Stimulated activated naive CD8-positive, alpha-beta T cell treated with anti-CD3 and anti-CD28 coated beads, Interleukin-15, amount 100 ng/mL, for 72 hours (primary cell): Measurements from ENCODE around the gene PRKN.
"Not testable (repeated sequence)": the region's sequence is repeated elsewhere in the genome, so short reads cannot be mapped to it uniquely, and the experiment has no call there.

Experiments
- ATAC-seq: fragments of 150-1000 bp; cut with Tn5 transposase; 2 replicates; pipeline ENCODE4 v1.10.0; 2021; ENCODE audit warnings: mild to moderate bottlenecking, moderate library complexity
- DNase-seq, 2 donors: peaks; one replicate each; pipeline ENCODE4 v3.0.0; 2021 to 2022
- H3K27ac Mint-ChIP-seq, 2 donors: one replicate each; pipeline ENCODE4 v1.8.0; 2022; ENCODE audit warnings: mild to moderate bottlenecking in 2 of 2, mixed read lengths in 2 of 2, moderate library complexity in 2 of 2
- H3K27me3 Mint-ChIP-seq: one replicate; pipeline ENCODE4 v1.8.0; 2022; ENCODE audit warnings: mixed read lengths
- H3K4me1 Mint-ChIP-seq: one replicate; pipeline ENCODE4 v1.8.0; 2022; ENCODE audit warnings: mild to moderate bottlenecking, mixed read lengths
- H3K4me3 Mint-ChIP-seq, 2 donors: one replicate each; pipeline ENCODE4 v1.8.0; 2022; ENCODE audit warnings: mild to moderate bottlenecking in 2 of 2, mixed read lengths in 2 of 2, moderate library complexity in 1 of 2
- H3K9me3 Mint-ChIP-seq, 2 donors: one replicate each; pipeline ENCODE4 v1.8.0; 2022; ENCODE audit warnings: mixed read lengths in 2 of 2

PRKN gene

GRCh38 chr6:161347125-161347524 is 1380.4 kb downstream of the PRKN start:
- no peak overlapping the region for H3K27ac Mint-ChIP-seq
- no peak for DNase-seq
- H3K4me3 Mint-ChIP-seq = no peak overlapping the region
- no peaks in the 10 kb centered on the region for H3K9me3 Mint-ChIP-seq
- no peaks in the 10 kb centered on the region for H3K27me3 Mint-ChIP-seq
- H3K4me1 Mint-ChIP-seq = no peaks in the 10 kb centered on the region
- ATAC-seq = no peak

GRCh38 chr6:161346717-161347116 is 1380.8 kb downstream of the PRKN start:
- Mint-ChIP-seq H3K4me1 (no peaks in the 10 kb centered on the region), H3K4me3 (no peak overlapping the region), H3K9me3 (no peaks in the 10 kb centered on the region), H3K27ac (no peak overlapping the region), H3K27me3 (no peaks in the 10 kb centered on the region)
- ATAC-seq (no peak), DNase-seq (no peak)

GRCh38 chr6:161344626-161345025 is 1382.9 kb downstream of the PRKN start:
- no peaks in the 10 kb centered on the region for H3K27me3 Mint-ChIP-seq
- H3K27ac Mint-ChIP-seq = no peak overlapping the region
- no peaks in the 10 kb centered on the region for H3K9me3 Mint-ChIP-seq
- ATAC-seq (no peak), DNase-seq (no peak)
- H3K4me3 Mint-ChIP-seq = no peak overlapping the region
- H3K4me1 Mint-ChIP-seq = no peaks in the 10 kb centered on the region

GRCh38 chr6:161342039-161342438 is 1385.5 kb downstream of the PRKN start:
- ATAC-seq (no peak), DNase-seq (no peak)
- Mint-ChIP-seq H3K4me1 (no peaks in the 10 kb centered on the region), H3K4me3 (no peak overlapping the region), H3K27ac (no peak overlapping the region), H3K27me3 (no peaks in the 10 kb centered on the region), H3K9me3 (no peaks in the 10 kb centered on the region)

GRCh38 chr6:161341638-161342037 is 1385.9 kb downstream of the PRKN start:
- no peak for DNase-seq
- no peak for ATAC-seq
- H3K27ac Mint-ChIP-seq = no peak overlapping the region
- H3K4me3 Mint-ChIP-seq = no peak overlapping the region
- H3K9me3 Mint-ChIP-seq = no peaks in the 10 kb centered on the region
- H3K4me1 Mint-ChIP-seq = no peaks in the 10 kb centered on the region
- H3K27me3 Mint-ChIP-seq = no peaks in the 10 kb centered on the region

- Mint-ChIP-seq H3K4me1 (no peaks in the 10 kb centered on the region), H3K9me3 (no peaks in the 10 kb centered on the region), H3K27me3 (no peaks in the 10 kb centered on the region), H3K4me3 (no peak overlapping the region), H3K27ac (no peak overlapping the region)
- DNase-seq = no peak
- no peak for ATAC-seq
Observed at GRCh38 chr6:161338015-161338414, 1389.6 kb downstream of the PRKN start.

GRCh38 chr6:161336479-161336878 is 1391.1 kb downstream of the PRKN start:
- H3K4me1 Mint-ChIP-seq = no peaks in the 10 kb centered on the region
- no peaks in the 10 kb centered on the region for H3K9me3 Mint-ChIP-seq
- ATAC-seq = no peak
- no peak overlapping the region for H3K27ac Mint-ChIP-seq
- H3K4me3 Mint-ChIP-seq = no peak overlapping the region
- no peaks in the 10 kb centered on the region for H3K27me3 Mint-ChIP-seq
- DNase-seq = no peak

GRCh38 chr6:161333410-161333809 is 1394.2 kb downstream of the PRKN start:
- no peak for ATAC-seq
- no peaks in the 10 kb centered on the region for H3K27me3 Mint-ChIP-seq
- H3K27ac Mint-ChIP-seq = no peak overlapping the region
- H3K9me3 Mint-ChIP-seq = no peaks in the 10 kb centered on the region
- H3K4me3 Mint-ChIP-seq = no peak overlapping the region
- H3K4me1 Mint-ChIP-seq = no peaks in the 10 kb centered on the region
- DNase-seq = no peak

GRCh38 chr6:161331402-161332081 is 1396.0 kb downstream of the PRKN start:
- not testable (repeated sequence) for H3K27me3 Mint-ChIP-seq, H3K4me1 Mint-ChIP-seq

GRCh38 chr6:161327360-161327953 is 1400.1 kb downstream of the PRKN start:
- DNase-seq (no peak), ATAC-seq (no peak)
- H3K4me1 Mint-ChIP-seq = no peaks in the 10 kb centered on the region
- peaks cover 0 to 4% of the 10 kb centered on the region in 2 donors for H3K9me3 Mint-ChIP-seq
- no peaks in the 10 kb centered on the region for H3K27me3 Mint-ChIP-seq
- no peak overlapping the region for H3K27ac Mint-ChIP-seq
- H3K4me3 Mint-ChIP-seq = no peak overlapping the region

More at GRCh38 chr6:161331402-161332081, 1396.0 kb downstream of the PRKN start:
- not testable (repeated sequence) for ATAC-seq, H3K9me3 Mint-ChIP-seq, DNase-seq, H3K27ac Mint-ChIP-seq, H3K4me3 Mint-ChIP-seq

GRCh38 chr6:161319231-161319630 is 1408.3 kb downstream of the PRKN start:
- Mint-ChIP-seq H3K4me3 (no peak overlapping the region), H3K27ac (no peak overlapping the region), H3K9me3 (peaks cover 6 to 14% of the 10 kb centered on the region in 2 donors), H3K4me1 (no peaks in the 10 kb centered on the region), H3K27me3 (peaks cover 11% of the 10 kb centered on the region)
- DNase-seq = no peak
- ATAC-seq = no peak

GRCh38 chr6:161318456-161318855 is 1409.1 kb downstream of the PRKN start:
- peaks cover 16% of the 10 kb centered on the region for H3K27me3 Mint-ChIP-seq
- H3K9me3 Mint-ChIP-seq = peaks cover 6 to 15% of the 10 kb centered on the region in 2 donors
- H3K4me1 Mint-ChIP-seq = no peaks in the 10 kb centered on the region
- no peak for ATAC-seq
- no peak for DNase-seq
- no peak overlapping the region for H3K27ac Mint-ChIP-seq
- H3K4me3 Mint-ChIP-seq = no peak overlapping the region

GRCh38 chr6:161316531-161316930 is 1411.0 kb downstream of the PRKN start:
- H3K27me3 Mint-ChIP-seq = peaks cover 16% of the 10 kb centered on the region
- H3K27ac Mint-ChIP-seq = no peak overlapping the region
- H3K4me1 Mint-ChIP-seq = no peaks in the 10 kb centered on the region
- no peak overlapping the region for H3K4me3 Mint-ChIP-seq
- peaks cover 6 to 15% of the 10 kb centered on the region in 2 donors for H3K9me3 Mint-ChIP-seq
- no peak for ATAC-seq
- no peak for DNase-seq

GRCh38 chr6:161315246-161315917 is 1412.2 kb downstream of the PRKN start:
- not testable (repeated sequence) for ATAC-seq, H3K4me1 Mint-ChIP-seq, H3K4me3 Mint-ChIP-seq, H3K27ac Mint-ChIP-seq, DNase-seq
- H3K27me3 Mint-ChIP-seq = peaks cover 16% of the 10 kb centered on the region
- peaks cover 6 to 15% of the 10 kb centered on the region in 2 donors for H3K9me3 Mint-ChIP-seq

- not testable (repeated sequence) for H3K4me3 Mint-ChIP-seq, ATAC-seq, DNase-seq, H3K4me1 Mint-ChIP-seq
- Mint-ChIP-seq H3K27ac (peak overlapping the region in 1 of 2 donors; percentile 64), H3K9me3 (peaks cover 6 to 15% of the 10 kb centered on the region in 2 donors), H3K27me3 (peaks cover 16% of the 10 kb centered on the region)
Observed at GRCh38 chr6:161314541-161315245, 1412.9 kb downstream of the PRKN start.
